Ovary (tissue), 3 donors: Measurements from ENCODE around the gene CLTRN.

Experiments
- EP300 ChIP-seq: sonication (generic); formaldehyde crosslinking; IDR thresholded peaks from one replicate; pipeline ENCODE4 v1.6.1; 2017; ENCODE audit warnings: antibody characterized with exemption
- POLR2A ChIP-seq: fragments of 450-650 bp; IDR thresholded peaks from one replicate; pipeline ENCODE4 v1.6.1; 2017; ENCODE audit warnings: antibody characterized with exemption, mild to moderate bottlenecking, moderate library complexity
- TF ChIP-seq, protein P1 (sequence below), 3 donors: fragments of 450-650 bp in 2 of 3; fragments of 200-600 bp in 1 of 3; IDR thresholded peaks; one replicate each; pipeline versions ENCODE4 v1.5.1 to v1.8.0; 2016 to 2022; ENCODE audit warnings: antibody characterized with exemption in 3 of 3, mild to moderate bottlenecking in 1 of 3
- donor health status: DM: no; HTN: no; CAD: no.

DNA sequence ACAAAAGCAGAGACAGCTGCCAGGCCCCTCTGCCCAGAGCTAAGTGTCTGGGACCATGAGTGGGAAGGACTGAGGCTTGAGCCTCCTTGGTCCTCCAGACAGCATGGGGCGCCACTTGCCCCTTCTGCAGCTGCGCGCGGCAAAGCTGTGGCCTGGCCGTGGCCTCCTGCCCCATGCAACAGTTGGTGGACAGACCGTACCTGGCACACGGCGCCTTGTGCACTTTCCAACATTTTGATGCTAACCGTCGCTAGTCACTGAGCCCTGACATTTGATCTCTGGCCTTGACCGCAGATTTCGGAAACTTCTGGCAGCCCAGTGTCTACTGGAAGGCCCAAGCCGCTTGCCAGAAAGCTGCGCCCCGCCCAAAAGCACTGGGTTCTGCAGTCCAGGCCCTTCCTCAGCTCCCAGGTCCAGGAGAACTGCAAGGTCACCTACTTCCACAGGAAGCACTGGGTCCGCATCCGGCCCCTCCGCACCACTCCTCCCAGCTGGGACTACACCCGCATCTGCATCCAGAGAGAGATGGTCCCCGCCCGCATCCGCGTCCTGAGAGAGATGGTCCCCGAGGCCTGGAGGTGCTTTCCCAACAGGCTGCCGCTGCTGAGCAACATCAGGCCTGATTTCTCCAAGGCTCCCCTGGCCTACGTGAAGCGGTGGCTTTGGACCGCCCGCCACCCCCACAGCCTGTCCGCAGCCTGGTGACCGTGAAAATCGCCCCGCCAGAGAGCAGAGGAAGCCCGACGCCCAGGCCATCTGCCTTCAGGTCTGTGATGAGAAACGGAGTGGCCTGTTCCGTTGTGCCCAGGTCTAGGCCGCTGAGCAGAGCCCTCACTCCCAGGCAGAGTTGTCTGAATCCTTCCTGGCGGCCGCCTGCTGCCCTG is 38.1 kb upstream of the CLTRN start:
- TF ChIP-seq, protein P1, sequence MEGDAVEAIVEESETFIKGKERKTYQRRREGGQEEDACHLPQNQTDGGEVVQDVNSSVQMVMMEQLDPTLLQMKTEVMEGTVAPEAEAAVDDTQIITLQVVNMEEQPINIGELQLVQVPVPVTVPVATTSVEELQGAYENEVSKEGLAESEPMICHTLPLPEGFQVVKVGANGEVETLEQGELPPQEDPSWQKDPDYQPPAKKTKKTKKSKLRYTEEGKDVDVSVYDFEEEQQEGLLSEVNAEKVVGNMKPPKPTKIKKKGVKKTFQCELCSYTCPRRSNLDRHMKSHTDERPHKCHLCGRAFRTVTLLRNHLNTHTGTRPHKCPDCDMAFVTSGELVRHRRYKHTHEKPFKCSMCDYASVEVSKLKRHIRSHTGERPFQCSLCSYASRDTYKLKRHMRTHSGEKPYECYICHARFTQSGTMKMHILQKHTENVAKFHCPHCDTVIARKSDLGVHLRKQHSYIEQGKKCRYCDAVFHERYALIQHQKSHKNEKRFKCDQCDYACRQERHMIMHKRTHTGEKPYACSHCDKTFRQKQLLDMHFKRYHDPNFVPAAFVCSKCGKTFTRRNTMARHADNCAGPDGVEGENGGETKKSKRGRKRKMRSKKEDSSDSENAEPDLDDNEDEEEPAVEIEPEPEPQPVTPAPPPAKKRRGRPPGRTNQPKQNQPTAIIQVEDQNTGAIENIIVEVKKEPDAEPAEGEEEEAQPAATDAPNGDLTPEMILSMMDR (IDR thresholded peaks at IDR 0.05) = no peak
- TF ChIP-seq POLR2A = no peak
- no peak for TF ChIP-seq EP300
